ENCODE measurements around the gene PANK2.

- no peak for TF ChIP-seq ARNT (IDR thresholded peaks at IDR 0.05)
- no peak for TF ChIP-seq FOXK2 (IDR thresholded peaks at IDR 0.05)
- TF ChIP-seq ELF4 (IDR thresholded peaks at IDR 0.05) = no peak
- TF ChIP-seq SP1 (IDR thresholded peaks at IDR 0.05) = no peak
- no peak for TF ChIP-seq BHLHE40 (IDR thresholded peaks at IDR 0.05; ENCODE audit: borderline replicate concordance)
- no peak for TF ChIP-seq FOXA1 (IDR thresholded peaks at IDR 0.05)
- no peak for TF ChIP-seq SUZ12 (IDR thresholded peaks at IDR 0.05)
- TF ChIP-seq TARDBP (IDR thresholded peaks at IDR 0.05) = no peak
- no peak for TF ChIP-seq ZNF384 (IDR thresholded peaks at IDR 0.05)
- TF ChIP-seq FOXM1 (IDR thresholded peaks at IDR 0.05; ENCODE audit: borderline replicate concordance) = no peak
- TF ChIP-seq NFRKB (IDR thresholded peaks at IDR 0.05) = no peak
- no peak for TF ChIP-seq HDGF (IDR thresholded peaks at IDR 0.05; ENCODE audit: borderline replicate concordance)
- TF ChIP-seq LEF1 (IDR thresholded peaks at IDR 0.05; ENCODE audit: borderline replicate concordance) = no peak
Observed at GRCh38 chr20:3929713-3930060, 40.5 kb downstream of the PANK2 start.

Measured in HEK293T (cell line).